GM12892 (cell line): Measurements from ENCODE around the gene IFT22.

Experiments
- POLR2A ChIP-seq: IDR thresholded peaks from 2 replicates; pipeline ENCODE4 v1.6.1; 2011; ENCODE audit warnings: low read depth, low read length, control low read depth
- TAF1 ChIP-seq: IDR thresholded peaks from 2 replicates; pipeline ENCODE4 v1.6.1; 2011; ENCODE audit warnings: low read depth, mild to moderate bottlenecking, control low read depth, low read length, borderline replicate concordance

DNA sequence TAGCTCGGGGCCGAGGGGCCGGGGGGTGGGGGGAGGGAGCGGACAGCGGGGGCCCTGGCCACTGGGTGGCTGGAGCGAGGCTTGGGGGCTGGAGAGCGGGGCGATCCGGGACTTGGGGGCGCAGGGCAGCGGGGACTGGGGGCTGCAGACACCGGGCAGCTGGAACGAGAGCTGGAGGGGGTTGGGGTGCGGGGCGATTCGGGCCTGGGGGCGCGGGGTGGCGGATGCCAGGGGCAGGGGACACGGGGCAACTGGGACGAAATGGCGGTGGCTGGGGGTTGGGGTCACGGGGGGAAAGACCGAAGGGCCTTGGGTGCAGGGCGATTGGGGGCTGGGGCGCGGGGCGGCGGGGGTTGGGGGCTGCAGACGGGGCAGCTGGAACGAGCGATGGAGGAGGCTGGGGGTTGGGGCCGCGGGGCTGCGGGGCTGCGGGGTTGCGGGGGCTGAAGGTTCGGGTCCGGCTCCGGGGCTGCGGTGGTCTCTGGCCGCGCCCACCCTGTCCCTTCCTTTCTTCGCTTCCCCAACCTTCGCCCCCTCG lies 41.7 kb upstream of the IFT22 start:
- TF ChIP-seq TAF1 (no peak), POLR2A (no peak)
